ENCODE measurements around the gene C1QTNF6. TPM values are rescaled to one million over a fixed set of nuclear protein-coding genes. Genes with fewer than 3 reads are reported as not detected.

Gene C1QTNF6
- total RNA-seq, 4 donors from 2014 or later = 0.69 to 1.6 (median 1.1) TPM

- Histone ChIP-seq H3K4me1 (peaks cover 16 to 42% (median 31%) of the 10 kb centered on the region in 3 donors), H3K36me3 (no peaks in the 10 kb centered on the region), H3K27ac (peak overlapping the region; percentile 81 to 97 (median 94)), H3K9me3 (no peaks in the 10 kb centered on the region), H3K4me3 (peak overlapping the region; percentile 42 to 76), H3K27me3 (no peaks in the 10 kb centered on the region)
- TF ChIP-seq EP300 (IDR thresholded peaks at IDR 0.05) (no peak), POLR2AphosphoS5 (IDR thresholded peaks at IDR 0.05) (peak; percentile 8), POLR2A (IDR thresholded peaks at IDR 0.05) (no peak), CTCF (IDR thresholded peaks at IDR 0.05) (peak in 3 of 4 experiments; percentile 62 to 94 (median 67))
- WGBS, 2 donors (ENCODE audit: low coverage in 1 of 2) = 3 to 5% methylated on average over 9 to 27 of the region's 51 CpGs
- peak; percentile 38 for ATAC-seq
Measured at GRCh38 chr22:37198258-37199102, 10.4 kb upstream of the C1QTNF6 start.

GRCh38 chr22:37197451-37198257 lies 9.6 kb upstream of the C1QTNF6 start:
- H3K27ac ChIP-seq = peak overlapping the region; percentile 81 to 97 (median 94)
- peak overlapping the region in 1 of 2 donors; percentile 76 for H3K4me3 ChIP-seq
- no peaks in the 10 kb centered on the region for H3K9me3 ChIP-seq
- WGBS, 2 donors (ENCODE audit: low coverage in 1 of 2) = 30% methylated on average over 2 of the region's 12 CpGs; no CpG with 5 or more reads in 1 of the 2 donors
- ATAC-seq = peak; percentile 52
- H3K4me1 ChIP-seq = peaks cover 16 to 42% (median 31%) of the 10 kb centered on the region in 3 donors
- no peaks in the 10 kb centered on the region for H3K36me3 ChIP-seq
- no peak for TF ChIP-seq POLR2AphosphoS5 (IDR thresholded peaks at IDR 0.05)
- TF ChIP-seq CTCF (IDR thresholded peaks at IDR 0.05) = no peak
- no peak for TF ChIP-seq EP300 (IDR thresholded peaks at IDR 0.05)
- TF ChIP-seq POLR2A (IDR thresholded peaks at IDR 0.05) = no peak
- H3K27me3 ChIP-seq = no peaks in the 10 kb centered on the region

- no peak overlapping the region for H3K4me3 ChIP-seq
- no peaks in the 10 kb centered on the region for H3K9me3 ChIP-seq
- H3K27me3 ChIP-seq = no peaks in the 10 kb centered on the region
- 0 to 33% methylated on average over 1 of the region's 14 CpGs for WGBS, 2 donors (ENCODE audit: low coverage in 1 of 2)
- ATAC-seq = peak; percentile 69
- TF ChIP-seq POLR2A (IDR thresholded peaks at IDR 0.05) = no peak
- peak in 3 of 4 experiments; percentile 18 to 39 (median 19) for TF ChIP-seq CTCF (IDR thresholded peaks at IDR 0.05)
- peak; percentile 75 for TF ChIP-seq POLR2AphosphoS5 (IDR thresholded peaks at IDR 0.05)
- peaks cover 16 to 42% (median 31%) of the 10 kb centered on the region in 3 donors for H3K4me1 ChIP-seq
- no peaks in the 10 kb centered on the region for H3K36me3 ChIP-seq
- peak overlapping the region; percentile 81 to 97 (median 94) for H3K27ac ChIP-seq
Measured at GRCh38 chr22:37196539-37197450, 8.7 kb upstream of the C1QTNF6 start.

GRCh38 chr22:37195921-37196320 lies 7.9 kb upstream of the C1QTNF6 start:
- no peak for TF ChIP-seq EP300 (IDR thresholded peaks at IDR 0.05)
- TF ChIP-seq POLR2A (IDR thresholded peaks at IDR 0.05) = no peak
- no peak for TF ChIP-seq CTCF (IDR thresholded peaks at IDR 0.05)
- no peak for TF ChIP-seq POLR2AphosphoS5 (IDR thresholded peaks at IDR 0.05)
- H3K9me3 ChIP-seq = no peaks in the 10 kb centered on the region
- 50 to 83% methylated on average over 1 to 2 of the region's 4 CpGs for WGBS, 2 donors (ENCODE audit: low coverage in 1 of 2)
- peak overlapping the region; percentile 81 to 97 (median 94) for H3K27ac ChIP-seq
- H3K4me3 ChIP-seq = no peak overlapping the region
- no peaks in the 10 kb centered on the region for H3K27me3 ChIP-seq
- no peaks in the 10 kb centered on the region for H3K36me3 ChIP-seq
- H3K4me1 ChIP-seq = peaks cover 16 to 44% (median 31%) of the 10 kb centered on the region in 3 donors
- no peak for ATAC-seq
